Body of pancreas (tissue), 4 donors: Measurements from ENCODE around the gene C14orf132. TPM values are rescaled to one million over a fixed set of nuclear protein-coding genes. Genes with fewer than 3 reads are reported as not detected.

Source experiments
- ATAC-seq: fragments of 150-250 bp; one replicate; pipeline ENCODE4 v1.9.1; 2016
- DNase-seq, 4 donors: peaks; one replicate each; pipeline ENCODE4 v3.0.0-alpha.2; 2019
- H3K27ac ChIP-seq, 4 donors: fragments of 200-600 bp; sonication (generic); 1 replicate in 3 of 4; 2 replicates in 1 of 4; pipeline versions ENCODE4 v1.5.1 to v1.6.1; 2016 to 2019; ENCODE audit warnings: mild to moderate bottlenecking in 1 of 4, mixed read lengths in 1 of 4, moderate library complexity in 1 of 4
- H3K27me3 ChIP-seq, 2 donors: fragments of 200-600 bp; sonication (generic); one replicate each; pipeline ENCODE4 v1.6.0; 2016; ENCODE audit warnings: mild to moderate bottlenecking in 1 of 2
- H3K36me3 ChIP-seq, 2 donors: fragments of 200-600 bp; sonication (generic); replicated peaks in 1 of 2; 2 replicates each; pipeline ENCODE4 v1.5.1; 2016; ENCODE audit warnings: low read depth in 2 of 2; ENCODE audit not compliant: insufficient read depth in 1 of 2
- H3K4me1 ChIP-seq: fragments of 200-600 bp; sonication (generic); one replicate; pipeline ENCODE4 v1.6.0; 2016
- H3K4me3 ChIP-seq, 2 donors: fragments of 200-600 bp; sonication (generic); 1 replicate in 1 of 2; 2 replicates in 1 of 2; pipeline ENCODE4 v1.5.1; 2016 to 2019
- H3K9me3 ChIP-seq, 3 donors: fragments of 200-600 bp; sonication (generic); 1 replicate in 2 of 3; 2 replicates in 1 of 3; pipeline ENCODE4 v1.5.1; 2016
- CTCF ChIP-seq, 7 experiments: fragments of 450-650 bp in 4 of 7; fragments of 200-600 bp in 3 of 7; sonication (generic) in 3 of 7; IDR thresholded peaks; one replicate each; pipeline ENCODE4 v1.5.1; 2016 to 2019; ENCODE audit warnings: antibody characterized with exemption in 7 of 7
- POLR2A ChIP-seq, 3 donors: fragments of 450-650 bp; IDR thresholded peaks; one replicate each; pipeline ENCODE4 v1.6.1; 2016; ENCODE audit warnings: antibody characterized with exemption in 3 of 3, mild to moderate bottlenecking in 2 of 3
- WGBS, 2 donors: methylation state at CpG; one replicate each; pipeline ENCODE4 v1.1.5; 2017; 5-methylcytosine and 5-hydroxymethylcytosine counted together
- intact Hi-C: fragments of 100-400 bp; cut with DNase I; formaldehyde crosslinking; loops from one replicate; pipeline ENCODE4 v1.15.1; 2023
- total RNA-seq, 2 donors: library from RNA; depleted of rRNA; stranded (reverse); fragments of >200 nt; gene quantifications; one replicate each; pipeline ENCODE4 v1.1.0, GENCODE V29; 2016

The C14orf132 gene
- total RNA-seq, 2 donors from 2014 or later = 4.4 to 4.6 TPM

- Histone ChIP-seq H3K4me3 (no peak overlapping the region), H3K9me3 (no peaks in the 10 kb centered on the region), H3K27me3 (no peaks in the 10 kb centered on the region), H3K27ac (no peak overlapping the region), H3K36me3 (no peaks in the 10 kb centered on the region), H3K4me1 (no peaks in the 10 kb centered on the region)
- no peak for ATAC-seq
- TF ChIP-seq CTCF (IDR thresholded peaks at IDR 0.05) = peak in 2 of 7 experiments; percentile 20 to 28
- no peak for TF ChIP-seq POLR2A (IDR thresholded peaks at IDR 0.05)
- no peak for DNase-seq
- 66 to 71% methylated on average over 6 to 7 of the region's 7 CpGs for WGBS, 2 donors
- intact Hi-C loops = no loop called here
Observed at GRCh38 chr14:96056509-96057422, 17.6 kb downstream of the C14orf132 start.

- TF ChIP-seq POLR2A (IDR thresholded peaks at IDR 0.05) (no peak), CTCF (IDR thresholded peaks at IDR 0.05) (no peak)
- no peak overlapping the region for H3K4me3 ChIP-seq
- H3K27me3 ChIP-seq = no peaks in the 10 kb centered on the region
- ATAC-seq = no peak
- no peak for DNase-seq
- no peaks in the 10 kb centered on the region for H3K9me3 ChIP-seq
- H3K27ac ChIP-seq = no peak overlapping the region
- intact Hi-C loops = no loop called here
- H3K4me1 ChIP-seq = no peaks in the 10 kb centered on the region
- H3K36me3 ChIP-seq = no peaks in the 10 kb centered on the region
- WGBS, 2 donors = 70 to 77% methylated on average over 9 of the region's 9 CpGs
Observed at GRCh38 chr14:96057738-96058137, 18.6 kb downstream of the C14orf132 start.

GRCh38 chr14:96058576-96059200 lies 19.5 kb downstream of the C14orf132 start:
- ATAC-seq = no peak
- no peak overlapping the region for H3K4me3 ChIP-seq
- TF ChIP-seq CTCF (IDR thresholded peaks at IDR 0.05) (no peak), POLR2A (IDR thresholded peaks at IDR 0.05) (no peak)
- WGBS, 2 donors = 66 to 75% methylated on average over 4 to 5 of the region's 5 CpGs
- H3K27ac ChIP-seq = no peak overlapping the region
- no peaks in the 10 kb centered on the region for H3K4me1 ChIP-seq
- intact Hi-C loops = no loop called here
- H3K27me3 ChIP-seq = no peaks in the 10 kb centered on the region
- H3K36me3 ChIP-seq = no peaks in the 10 kb centered on the region
- DNase-seq = no peak
- no peaks in the 10 kb centered on the region for H3K9me3 ChIP-seq

GRCh38 chr14:96059519-96060135 lies 20.5 kb downstream of the C14orf132 start:
- Histone ChIP-seq H3K4me1 (no peaks in the 10 kb centered on the region), H3K9me3 (no peaks in the 10 kb centered on the region), H3K36me3 (no peaks in the 10 kb centered on the region), H3K27ac (no peak overlapping the region), H3K27me3 (no peaks in the 10 kb centered on the region), H3K4me3 (no peak overlapping the region)
- 65 to 67% methylated on average over 2 to 3 of the region's 3 CpGs for WGBS, 2 donors
- intact Hi-C loops = no loop called here
- TF ChIP-seq POLR2A (IDR thresholded peaks at IDR 0.05) = no peak
- TF ChIP-seq CTCF (IDR thresholded peaks at IDR 0.05) = no peak
- ATAC-seq (no peak), DNase-seq (no peak)
